Measurements from ENCODE around the gene ITGA4.
A peak's percentile ranks its signal among the peaks of the same experiment; 100 is the strongest.

Gene ITGA4

DNA sequence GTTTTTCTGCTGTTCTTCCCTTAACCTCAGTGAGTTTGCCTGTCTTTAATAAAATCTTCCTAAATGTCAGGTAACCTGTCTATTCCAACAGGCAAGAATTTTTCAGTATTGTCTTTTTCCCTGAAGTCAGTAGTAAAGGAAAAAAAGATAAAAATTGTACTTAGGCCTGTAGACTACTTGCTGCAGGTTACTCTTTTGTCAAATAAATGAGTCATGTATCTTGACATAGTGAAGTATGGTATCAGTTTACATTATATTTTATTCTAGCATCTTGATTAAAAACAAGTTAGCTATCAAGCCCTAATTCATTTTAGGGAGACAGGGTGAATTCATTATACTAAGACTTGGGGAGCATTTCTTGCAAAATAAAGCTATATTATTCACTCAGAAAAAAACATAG is 59.8 kb downstream of the ITGA4 start:
- no peak overlapping the region for H3K4me3 ChIP-seq (ENCODE audit: low read depth in 1 of 2, low read length in 2 of 2)
- peaks cover 3% of the 10 kb centered on the region; the same call in 1 of the 2 replicates for H3K4me1 ChIP-seq (ENCODE audit: insufficient read depth, low read length)
- peaks cover 2% of the 10 kb centered on the region; the same call in 1 of the 2 replicates for H4K20me1 ChIP-seq (ENCODE audit: insufficient read depth, low read length)
- H3K4me2 ChIP-seq (ENCODE audit: insufficient read depth, low read length): no peak overlapping the region
- no peak for TF ChIP-seq EZH2 (IDR thresholded peaks at IDR 0.05; ENCODE audit: borderline replicate concordance, low read depth, low read length, severe bottlenecking)
- TF ChIP-seq, protein P1, sequence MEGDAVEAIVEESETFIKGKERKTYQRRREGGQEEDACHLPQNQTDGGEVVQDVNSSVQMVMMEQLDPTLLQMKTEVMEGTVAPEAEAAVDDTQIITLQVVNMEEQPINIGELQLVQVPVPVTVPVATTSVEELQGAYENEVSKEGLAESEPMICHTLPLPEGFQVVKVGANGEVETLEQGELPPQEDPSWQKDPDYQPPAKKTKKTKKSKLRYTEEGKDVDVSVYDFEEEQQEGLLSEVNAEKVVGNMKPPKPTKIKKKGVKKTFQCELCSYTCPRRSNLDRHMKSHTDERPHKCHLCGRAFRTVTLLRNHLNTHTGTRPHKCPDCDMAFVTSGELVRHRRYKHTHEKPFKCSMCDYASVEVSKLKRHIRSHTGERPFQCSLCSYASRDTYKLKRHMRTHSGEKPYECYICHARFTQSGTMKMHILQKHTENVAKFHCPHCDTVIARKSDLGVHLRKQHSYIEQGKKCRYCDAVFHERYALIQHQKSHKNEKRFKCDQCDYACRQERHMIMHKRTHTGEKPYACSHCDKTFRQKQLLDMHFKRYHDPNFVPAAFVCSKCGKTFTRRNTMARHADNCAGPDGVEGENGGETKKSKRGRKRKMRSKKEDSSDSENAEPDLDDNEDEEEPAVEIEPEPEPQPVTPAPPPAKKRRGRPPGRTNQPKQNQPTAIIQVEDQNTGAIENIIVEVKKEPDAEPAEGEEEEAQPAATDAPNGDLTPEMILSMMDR (IDR thresholded peaks at IDR 0.05; ENCODE audit: borderline replicate concordance, extremely low read depth, low read length, poor library complexity, severe bottlenecking): no peak
- H3K27me3 ChIP-seq (ENCODE audit: insufficient read depth, low read length, poor library complexity): no peaks in the 10 kb centered on the region
- H3K79me2 ChIP-seq (ENCODE audit: insufficient read depth, low read length): no peaks in the 10 kb centered on the region
- DNase-seq (no peak), ATAC-seq (ENCODE audit: insufficient read depth, low read depth) (no peak)
- H3K27ac ChIP-seq (ENCODE audit: low read length): no peak overlapping the region
- H3K9me3 ChIP-seq (ENCODE audit: insufficient read depth, low read length, severe bottlenecking): no peaks in the 10 kb centered on the region
- peaks cover 96% of the 10 kb centered on the region for H3K36me3 ChIP-seq (ENCODE audit: insufficient read depth, low read length)
- no peak overlapping the region for H3K9ac ChIP-seq (ENCODE audit: low read depth, low read length)
- H2AFZ ChIP-seq (ENCODE audit: low read depth, low read length): no peak overlapping the region

DNA sequence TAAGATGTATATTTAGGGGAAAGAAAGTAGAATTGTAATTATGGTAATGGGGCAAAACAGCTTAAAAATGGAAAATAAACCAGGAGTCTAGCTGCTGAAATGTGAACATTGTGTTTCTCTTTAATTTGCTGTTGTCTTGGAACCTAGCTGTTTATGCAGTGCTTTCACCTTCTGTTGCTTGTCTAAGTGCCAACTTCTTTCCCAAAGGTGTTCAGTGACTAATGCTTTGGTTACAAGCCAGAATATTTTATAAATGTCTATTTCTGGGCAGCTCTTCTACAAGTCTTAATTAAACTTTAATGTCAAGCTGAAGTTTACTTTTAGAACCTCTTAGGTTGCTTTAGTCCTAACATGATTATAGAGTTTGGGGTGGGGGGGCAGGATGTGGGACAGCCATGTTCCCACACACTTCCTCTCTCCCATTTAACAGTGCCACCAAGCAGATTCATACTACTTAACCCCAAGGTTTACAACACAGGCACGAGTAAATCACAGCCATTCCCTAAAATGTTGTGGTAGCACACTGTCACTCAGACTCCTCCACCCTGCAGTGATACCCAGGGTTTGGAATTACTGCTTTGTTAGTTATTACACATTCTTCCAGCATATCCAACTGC is 60.6 kb downstream of the ITGA4 start:
- H3K27ac ChIP-seq (ENCODE audit: low read length): 0 out of 2 replicates have a peak overlapping the region, but pooled peaks have one; percentile 43
- H4K20me1 ChIP-seq (ENCODE audit: insufficient read depth, low read length): peaks cover 2% of the 10 kb centered on the region; the same call in 1 of the 2 replicates
- ATAC-seq (ENCODE audit: insufficient read depth, low read depth): peak; percentile 83
- no peaks in the 10 kb centered on the region for H3K27me3 ChIP-seq (ENCODE audit: insufficient read depth, low read length, poor library complexity)
- TF ChIP-seq EZH2 (IDR thresholded peaks at IDR 0.05; ENCODE audit: borderline replicate concordance, low read depth, low read length, severe bottlenecking): no peak
- TF ChIP-seq, protein P1 (IDR thresholded peaks at IDR 0.05; ENCODE audit: borderline replicate concordance, extremely low read depth, low read length, poor library complexity, severe bottlenecking): no peak
- H3K79me2 ChIP-seq (ENCODE audit: insufficient read depth, low read length): no peaks in the 10 kb centered on the region
- no peak overlapping the region for H3K9ac ChIP-seq (ENCODE audit: low read depth, low read length)
- no peak overlapping the region for H3K4me2 ChIP-seq (ENCODE audit: insufficient read depth, low read length)
- no peak overlapping the region for H2AFZ ChIP-seq (ENCODE audit: low read depth, low read length)
- no peaks in the 10 kb centered on the region for H3K9me3 ChIP-seq (ENCODE audit: insufficient read depth, low read length, severe bottlenecking)
- peaks cover 3% of the 10 kb centered on the region; the same call in 1 of the 2 replicates for H3K4me1 ChIP-seq (ENCODE audit: insufficient read depth, low read length)
- DNase-seq: peak; percentile 42
- H3K36me3 ChIP-seq (ENCODE audit: insufficient read depth, low read length): peaks cover 96% of the 10 kb centered on the region
- H3K4me3 ChIP-seq (ENCODE audit: low read depth in 1 of 2, low read length in 2 of 2): no peak overlapping the region

DNA sequence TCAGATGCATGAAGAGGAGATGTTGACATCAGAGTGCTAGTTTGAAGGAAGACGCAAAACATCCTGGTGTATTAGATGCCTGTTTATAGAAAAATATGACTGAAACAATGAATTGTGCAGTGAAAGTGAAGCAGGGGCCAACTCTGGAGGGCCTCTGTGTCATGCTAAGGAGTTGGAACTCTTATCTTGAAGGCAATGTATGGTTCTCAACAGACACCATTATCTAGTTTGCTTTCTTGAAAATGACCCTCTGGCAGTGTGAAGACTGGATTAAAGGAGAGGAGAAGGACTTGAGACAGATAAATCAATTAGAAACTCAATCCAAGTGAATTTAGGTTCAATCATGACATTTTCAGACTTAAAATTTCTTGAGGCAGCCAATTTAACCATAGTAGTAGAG is 63.1 kb downstream of the ITGA4 start:
- peaks cover 96% of the 10 kb centered on the region for H3K36me3 ChIP-seq (ENCODE audit: insufficient read depth, low read length)
- H3K9me3 ChIP-seq (ENCODE audit: insufficient read depth, low read length, severe bottlenecking): no peaks in the 10 kb centered on the region
- H3K4me1 ChIP-seq (ENCODE audit: insufficient read depth, low read length): peaks cover 3% of the 10 kb centered on the region; the same call in 1 of the 2 replicates
- no peak overlapping the region for H3K27ac ChIP-seq (ENCODE audit: low read length)
- no peaks in the 10 kb centered on the region for H3K79me2 ChIP-seq (ENCODE audit: insufficient read depth, low read length)
- no peak for DNase-seq
- H4K20me1 ChIP-seq (ENCODE audit: insufficient read depth, low read length): no peaks in the 10 kb centered on the region
- no peaks in the 10 kb centered on the region for H3K27me3 ChIP-seq (ENCODE audit: insufficient read depth, low read length, poor library complexity)
- no peak overlapping the region for H3K9ac ChIP-seq (ENCODE audit: low read depth, low read length)
- H3K4me2 ChIP-seq (ENCODE audit: insufficient read depth, low read length): no peak overlapping the region
- no peak overlapping the region for H3K4me3 ChIP-seq (ENCODE audit: low read depth in 1 of 2, low read length in 2 of 2)
- TF ChIP-seq, protein P1 (IDR thresholded peaks at IDR 0.05; ENCODE audit: borderline replicate concordance, extremely low read depth, low read length, poor library complexity, severe bottlenecking): no peak
- no peak for TF ChIP-seq EZH2 (IDR thresholded peaks at IDR 0.05; ENCODE audit: borderline replicate concordance, low read depth, low read length, severe bottlenecking)
- no peak for ATAC-seq (ENCODE audit: insufficient read depth, low read depth)
- H2AFZ ChIP-seq (ENCODE audit: low read depth, low read length): no peak overlapping the region

Data from DND-41 (cell line).